Uterine smooth muscle cell (primary cell): ENCODE results near the gene CCHCR1. TPM values are rescaled to one million over a fixed set of nuclear protein-coding genes. Genes with fewer than 3 reads are reported as not detected.

ENCODE experiments used
- total RNA-seq: library from RNA; depleted of rRNA; stranded (reverse); fragments of >200 nt; gene quantifications from 2 replicates; pipeline ENCODE4 v1.2.3, GENCODE V29; 2014

CCHCR1 gene, protein sequence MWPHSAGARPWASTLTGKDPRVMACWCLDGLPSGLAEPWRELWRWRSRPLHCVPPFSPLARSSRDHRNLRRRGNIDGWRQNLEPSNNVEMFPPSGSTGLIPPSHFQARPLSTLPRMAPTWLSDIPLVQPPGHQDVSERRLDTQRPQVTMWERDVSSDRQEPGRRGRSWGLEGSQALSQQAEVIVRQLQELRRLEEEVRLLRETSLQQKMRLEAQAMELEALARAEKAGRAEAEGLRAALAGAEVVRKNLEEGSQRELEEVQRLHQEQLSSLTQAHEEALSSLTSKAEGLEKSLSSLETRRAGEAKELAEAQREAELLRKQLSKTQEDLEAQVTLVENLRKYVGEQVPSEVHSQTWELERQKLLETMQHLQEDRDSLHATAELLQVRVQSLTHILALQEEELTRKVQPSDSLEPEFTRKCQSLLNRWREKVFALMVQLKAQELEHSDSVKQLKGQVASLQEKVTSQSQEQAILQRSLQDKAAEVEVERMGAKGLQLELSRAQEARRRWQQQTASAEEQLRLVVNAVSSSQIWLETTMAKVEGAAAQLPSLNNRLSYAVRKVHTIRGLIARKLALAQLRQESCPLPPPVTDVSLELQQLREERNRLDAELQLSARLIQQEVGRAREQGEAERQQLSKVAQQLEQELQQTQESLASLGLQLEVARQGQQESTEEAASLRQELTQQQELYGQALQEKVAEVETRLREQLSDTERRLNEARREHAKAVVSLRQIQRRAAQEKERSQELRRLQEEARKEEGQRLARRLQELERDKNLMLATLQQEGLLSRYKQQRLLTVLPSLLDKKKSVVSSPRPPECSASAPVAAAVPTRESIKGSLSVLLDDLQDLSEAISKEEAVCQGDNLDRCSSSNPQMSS
- 25.6 and 36.6 TPM in 2 replicates for total RNA-seq

DNA sequence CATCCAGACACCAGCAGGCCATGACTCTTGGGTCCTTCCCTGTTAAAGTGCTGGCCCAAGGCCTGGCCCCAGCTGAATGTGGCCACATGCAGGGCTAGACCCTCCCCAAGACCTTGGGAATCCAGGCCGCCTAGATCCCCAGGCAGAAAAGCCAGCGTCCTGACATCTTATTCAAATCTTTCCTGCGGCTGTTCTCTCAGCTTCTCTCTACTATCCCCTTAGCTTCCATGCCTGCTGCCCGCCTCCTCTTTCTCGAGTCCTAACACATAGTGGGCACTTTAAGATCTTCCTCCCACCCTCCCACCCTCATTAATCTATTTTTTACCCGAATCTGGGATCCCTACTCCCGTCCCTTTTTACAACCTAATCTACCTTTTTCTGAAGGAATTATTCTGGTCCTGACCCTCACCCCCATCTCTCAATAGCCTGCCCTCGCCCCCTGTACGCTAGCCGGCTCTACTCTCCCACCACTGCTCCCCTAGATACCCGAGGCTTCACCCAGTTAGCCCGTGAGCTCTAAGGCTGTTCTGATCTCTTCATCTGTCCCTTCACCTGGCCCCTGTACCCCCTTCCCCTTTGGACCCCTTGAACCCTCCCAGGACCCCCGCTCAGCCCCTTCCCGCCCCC lies at the start of gene CCHCR1:
TSS of gene CCHCR1 (minus strand) at position 290 of the 627 bp plus-strand sequence. CDS start at position 88, 202 bp downstream.

GRCh38 chr6:31170600-31170881 lies 12.9 kb upstream of the CCHCR1 start, which contains the start of gene POU5F1:
Gene POU5F1 (minus strand): TSS chr6:31170682. CDS start chr6:31170620, 62 bp downstream.

GRCh38 chr6:31158140-31158862 lies 699 bp upstream of the CCHCR1 start, which contains the start of gene TCF19:
Gene TCF19 (plus strand): TSS chr6:31158589. CDS start chr6:31159470, 881 bp downstream.

GRCh38 chr6:31138982-31139381 lies 18.6 kb downstream of the CCHCR1 start, which contains the start of gene PSORS1C2:
Gene PSORS1C2 (minus strand): TSS chr6:31139066. CDS start chr6:31139026, 40 bp downstream.

GRCh38 chr6:31120151-31120915 lies 37.3 kb downstream of the CCHCR1 start, which contains the start of gene CDSN:
Gene CDSN (minus strand): TSS chr6:31120446. CDS start chr6:31120419, 27 bp downstream.

DNA sequence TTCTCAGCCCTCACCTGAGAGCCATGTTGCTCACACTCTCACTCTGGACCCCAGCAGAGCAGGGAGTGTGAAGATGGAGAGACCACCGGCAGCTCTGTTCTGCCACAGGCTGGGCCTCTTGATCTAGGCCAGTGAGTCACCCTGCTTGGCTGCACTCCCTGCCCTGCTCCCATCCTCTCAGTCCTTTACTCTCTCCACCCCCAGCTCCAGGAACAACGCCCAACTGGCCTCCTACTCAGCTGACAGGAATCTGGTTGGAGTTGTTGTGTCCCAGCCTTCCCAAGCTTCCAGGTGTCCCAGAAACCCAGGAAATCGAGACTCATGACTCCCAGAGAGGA lies 43.1 kb downstream of the CCHCR1 start, which contains the start of gene PSORS1C1:
TSS of gene PSORS1C1 (plus strand) at position 260 of the 338 bp plus-strand sequence. CDS start 14,833 bp downstream, outside the sequence.

DNA sequence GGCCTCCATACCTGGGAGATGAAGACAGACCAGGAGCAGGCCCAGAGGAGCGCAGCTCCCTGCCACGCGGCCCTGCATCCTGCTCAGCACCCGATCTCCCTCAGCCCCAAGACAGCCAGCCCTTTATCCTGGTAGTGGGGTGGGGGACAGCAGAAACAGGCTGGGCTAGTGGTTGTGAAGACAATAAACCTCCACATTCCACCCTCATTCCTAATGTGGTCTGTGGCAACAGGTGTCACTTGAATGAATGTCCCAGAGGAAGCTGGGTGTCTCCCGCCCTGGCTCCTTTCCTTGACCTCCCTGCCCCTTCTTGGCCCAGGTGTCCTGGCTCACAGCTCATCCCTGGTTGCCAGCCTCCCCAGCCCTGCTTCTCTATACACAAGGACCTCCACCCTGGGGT lies 45.1 kb downstream of the CCHCR1 start, which contains the start of gene C6orf15:
TSS of gene C6orf15 (minus strand) at position 98 of the 400 bp plus-strand sequence. CDS start at position 78, 20 bp downstream.

Other genes starting within 250 kb of the CCHCR1 start
- 11.2 and 13.1 TPM in 2 replicates for gene GTF2H4, start 249.6 kb downstream of the CCHCR1 start, total RNA-seq
- gene VARS2, start 243.6 kb downstream of the CCHCR1 start, total RNA-seq = 21.4 and 21.5 TPM in 2 replicates
- gene SFTA2, start 225.6 kb downstream of the CCHCR1 start, total RNA-seq = not detected in 2 replicates
- not detected in 2 replicates for gene MUCL3, start 216.8 kb downstream of the CCHCR1 start, total RNA-seq
- not detected in 2 replicates for gene MUC21, start 174.1 kb downstream of the CCHCR1 start, total RNA-seq
- gene MUC22, start 147.3 kb downstream of the CCHCR1 start, total RNA-seq = not detected in 2 replicates
- not detected in 2 replicates for gene C6orf15, start 45.2 kb downstream of the CCHCR1 start, total RNA-seq
- 1.00 and 1.2 TPM in 2 replicates for gene PSORS1C1, start 43.0 kb downstream of the CCHCR1 start, total RNA-seq
- gene CDSN, start 37.4 kb downstream of the CCHCR1 start, total RNA-seq = not detected in 2 replicates
- gene PSORS1C2, start 18.7 kb downstream of the CCHCR1 start, total RNA-seq = not detected in 2 replicates
- 11.7 and 43.2 TPM in 2 replicates for gene TCF19, start 787 bp upstream of the CCHCR1 start, total RNA-seq
- gene POU5F1, start 12.9 kb upstream of the CCHCR1 start, total RNA-seq = not detected in 2 replicates
- 124 and 376 TPM in 2 replicates for gene HLA-C, start 114.3 kb upstream of the CCHCR1 start, total RNA-seq
- gene HLA-B, start 199.4 kb upstream of the CCHCR1 start, total RNA-seq = 158 and 176 TPM in 2 replicates
- gene MICA, start 245.8 kb upstream of the CCHCR1 start, total RNA-seq = 18.5 and 66.0 TPM in 2 replicates